Suprapubic skin (tissue), 3 donors: Measurements from ENCODE around the gene YKT6.

Experiments used
- EP300 ChIP-seq: sonication (generic); formaldehyde crosslinking; IDR thresholded peaks from one replicate; pipeline ENCODE4 v1.6.1; 2017; ENCODE audit warnings: antibody characterized with exemption
- TF ChIP-seq, protein P1 (sequence below), 2 donors: fragments of 200-600 bp in 1 of 2; fragments of 450-650 bp in 1 of 2; sonication (generic) in 1 of 2; IDR thresholded peaks; one replicate each; pipeline ENCODE4 v1.5.1; 2016 to 2019; ENCODE audit warnings: antibody characterized with exemption in 2 of 2, mild to moderate bottlenecking in 1 of 2, moderate library complexity in 1 of 2

DNA sequence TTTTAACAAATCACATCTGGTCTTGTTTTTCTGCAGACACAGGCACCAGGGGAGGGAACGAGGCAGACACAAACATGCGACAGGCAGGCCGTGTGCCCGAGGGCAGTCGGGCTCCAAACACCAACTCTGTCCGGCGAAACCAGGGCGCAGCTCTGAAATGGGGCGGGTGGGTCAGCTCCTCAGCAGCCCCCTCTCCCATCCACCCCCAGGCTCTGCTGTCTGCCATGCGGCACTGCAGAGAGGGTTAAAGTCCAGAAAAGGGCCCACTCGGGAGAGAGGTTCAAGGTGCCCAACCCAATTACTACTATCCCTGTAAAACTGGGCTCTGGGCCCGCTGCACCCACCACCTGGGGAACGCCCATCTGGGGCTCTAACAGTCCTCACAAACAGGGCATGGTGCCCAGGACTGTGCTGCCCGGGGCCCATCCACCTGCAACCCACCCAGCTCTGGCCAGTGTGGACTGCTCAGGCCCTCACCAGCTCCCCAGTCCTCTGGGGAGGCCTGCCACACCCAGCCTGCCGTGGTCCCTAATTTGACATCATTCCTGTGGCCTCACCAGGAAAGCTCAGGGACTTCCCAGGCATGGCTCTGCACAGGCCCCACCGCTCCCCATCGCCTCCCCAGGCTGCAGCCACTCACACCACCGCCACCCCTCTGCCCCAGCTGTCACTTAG, 18.7 kb downstream of the YKT6 start:
- TF ChIP-seq, protein P1, sequence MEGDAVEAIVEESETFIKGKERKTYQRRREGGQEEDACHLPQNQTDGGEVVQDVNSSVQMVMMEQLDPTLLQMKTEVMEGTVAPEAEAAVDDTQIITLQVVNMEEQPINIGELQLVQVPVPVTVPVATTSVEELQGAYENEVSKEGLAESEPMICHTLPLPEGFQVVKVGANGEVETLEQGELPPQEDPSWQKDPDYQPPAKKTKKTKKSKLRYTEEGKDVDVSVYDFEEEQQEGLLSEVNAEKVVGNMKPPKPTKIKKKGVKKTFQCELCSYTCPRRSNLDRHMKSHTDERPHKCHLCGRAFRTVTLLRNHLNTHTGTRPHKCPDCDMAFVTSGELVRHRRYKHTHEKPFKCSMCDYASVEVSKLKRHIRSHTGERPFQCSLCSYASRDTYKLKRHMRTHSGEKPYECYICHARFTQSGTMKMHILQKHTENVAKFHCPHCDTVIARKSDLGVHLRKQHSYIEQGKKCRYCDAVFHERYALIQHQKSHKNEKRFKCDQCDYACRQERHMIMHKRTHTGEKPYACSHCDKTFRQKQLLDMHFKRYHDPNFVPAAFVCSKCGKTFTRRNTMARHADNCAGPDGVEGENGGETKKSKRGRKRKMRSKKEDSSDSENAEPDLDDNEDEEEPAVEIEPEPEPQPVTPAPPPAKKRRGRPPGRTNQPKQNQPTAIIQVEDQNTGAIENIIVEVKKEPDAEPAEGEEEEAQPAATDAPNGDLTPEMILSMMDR (IDR thresholded peaks at IDR 0.05): no peak
- no peak for TF ChIP-seq EP300
